GM18505 (cell line): Measurements from ENCODE around the gene GPC3.

Experiments used
- ATAC-seq: cut with Tn5 transposase; IDR thresholded peaks from one replicate; pipeline ENCODE4 v1.9.1; 2021; ENCODE audit not compliant: unreplicated experiment
- POLR2A ChIP-seq: IDR thresholded peaks from 4 replicates; pipeline ENCODE4 v1.6.1; 2011; ENCODE audit warnings: borderline replicate concordance; ENCODE audit not compliant: insufficient read depth, insufficient read length; ENCODE audit errors: extremely low read depth

Gene GPC3

GRCh38 chrX:133865761-133866471, 119.5 kb downstream of the GPC3 start:
- TF ChIP-seq POLR2A: no peak

DNA sequence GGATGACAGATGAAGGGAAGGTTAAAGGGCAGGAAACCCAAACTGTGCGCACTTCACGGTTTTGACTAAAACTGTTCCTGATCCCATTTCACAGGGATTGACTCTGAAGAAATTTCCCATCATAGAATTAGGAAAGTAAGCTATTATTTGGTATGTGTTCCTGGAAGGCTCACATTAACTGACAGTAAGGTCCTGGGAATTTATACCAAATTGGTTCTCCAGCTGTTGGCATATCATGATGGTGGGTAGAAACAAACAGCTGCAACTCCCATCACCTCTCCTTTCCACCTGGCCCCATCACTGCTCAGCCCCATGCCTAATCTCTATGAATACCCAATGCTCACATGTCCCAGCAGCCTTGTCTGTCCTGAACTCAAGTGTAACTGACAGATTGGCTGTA, 121.2 kb downstream of the GPC3 start:
- ATAC-seq: no peak
- TF ChIP-seq POLR2A: no peak

More at GRCh38 chrX:133865761-133866471, 119.5 kb downstream of the GPC3 start:
- no peak for ATAC-seq

DNA sequence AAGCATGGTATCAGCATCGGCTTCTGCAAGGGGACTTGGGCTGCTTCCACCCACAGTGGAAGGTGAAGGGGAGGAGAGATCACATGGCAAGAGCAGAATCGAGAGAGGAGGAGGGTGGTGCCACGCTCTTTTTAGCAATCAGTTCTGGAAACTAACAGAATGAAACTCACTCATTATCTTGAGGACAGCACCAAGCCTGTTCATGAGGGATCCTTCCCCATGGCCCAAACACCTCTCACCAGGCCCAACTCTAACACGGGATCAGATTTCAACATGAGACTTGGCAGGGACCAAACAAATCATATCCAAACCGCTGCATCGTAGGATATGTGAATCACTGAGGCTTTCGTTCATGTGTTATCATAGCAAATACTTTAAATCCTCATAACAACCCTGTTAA, 125.5 kb downstream of the GPC3 start:
- ATAC-seq: no peak
- TF ChIP-seq POLR2A: no peak

DNA sequence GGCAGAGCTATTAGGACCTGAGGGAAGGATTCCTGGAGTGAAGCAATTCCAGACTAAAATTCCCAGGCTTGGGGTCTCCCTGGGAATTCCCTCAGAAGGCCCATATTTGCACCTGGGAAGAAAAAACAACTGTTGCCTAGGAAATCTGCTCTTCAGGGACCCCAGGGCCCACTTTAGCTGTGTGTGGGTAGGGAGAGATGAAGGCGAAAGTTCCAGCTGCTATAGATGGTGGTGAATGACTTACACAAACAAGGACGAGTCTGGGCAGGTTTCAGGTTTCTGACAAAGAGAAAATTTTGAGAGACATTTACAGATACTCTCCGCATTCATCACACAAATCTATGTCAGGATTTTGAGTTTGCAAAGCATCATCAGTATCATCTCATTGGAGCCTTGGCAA, 126.1 kb downstream of the GPC3 start:
- no peak for ATAC-seq

DNA sequence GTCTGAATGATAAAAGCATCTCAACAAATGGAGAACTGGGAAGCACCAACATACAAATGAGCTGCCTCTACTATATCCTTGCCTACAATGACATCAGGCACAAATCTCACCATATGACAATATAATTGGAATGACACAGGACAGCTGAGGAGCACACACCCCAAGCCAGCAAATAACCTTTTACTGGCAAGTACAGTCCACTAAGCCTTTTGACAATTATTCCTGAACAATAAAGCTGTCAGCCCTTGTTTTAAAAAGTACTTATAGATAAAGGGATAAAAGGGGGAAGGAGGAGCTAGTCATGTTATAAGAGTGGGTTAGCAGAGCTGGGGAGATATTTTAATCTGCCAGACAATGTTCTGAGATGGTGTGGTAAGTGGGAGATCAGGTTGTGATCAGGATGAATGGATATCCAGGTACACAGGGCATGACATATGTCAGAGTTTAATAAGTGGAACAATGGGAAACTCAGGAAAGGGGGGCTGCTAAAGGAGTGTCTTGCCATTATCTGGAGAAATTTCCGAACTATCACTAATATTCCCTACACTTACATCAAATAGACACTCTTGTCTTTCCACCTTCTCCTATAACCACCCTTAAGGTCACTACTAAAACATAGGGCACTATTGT, 127.6 kb downstream of the GPC3 start:
- TF ChIP-seq POLR2A: no peak
- no peak for ATAC-seq

More for the DNA sequence above, 126.1 kb downstream of the GPC3 start:
- TF ChIP-seq POLR2A: no peak

DNA sequence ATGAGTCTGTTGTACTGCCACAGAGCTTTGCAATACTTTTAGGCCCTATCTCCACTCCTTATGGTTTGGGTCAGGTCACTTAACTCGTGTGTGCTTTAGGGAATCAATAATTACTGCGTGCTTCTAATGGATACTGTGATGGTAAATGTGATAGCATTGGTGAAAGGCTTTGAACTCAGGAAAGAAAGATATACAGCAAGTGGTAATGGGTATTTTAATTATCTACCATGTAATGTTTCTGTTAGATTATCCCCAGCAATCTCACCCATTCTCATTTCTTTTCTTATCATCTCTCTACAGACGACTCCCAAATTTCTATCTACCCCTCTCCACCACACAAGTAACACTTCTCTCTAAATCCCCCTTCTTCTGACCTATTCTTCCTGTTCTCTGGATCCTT, 128.6 kb downstream of the GPC3 start:
- no peak for TF ChIP-seq POLR2A
- no peak for ATAC-seq

- TF ChIP-seq POLR2A: no peak
- ATAC-seq: no peak
These were observed 131.1 kb downstream of the GPC3 start for GRCh38 chrX:133854290-133854689.

- TF ChIP-seq POLR2A: no peak
- no peak for ATAC-seq
These were observed 132.5 kb downstream of the GPC3 start for GRCh38 chrX:133852837-133853356.

DNA sequence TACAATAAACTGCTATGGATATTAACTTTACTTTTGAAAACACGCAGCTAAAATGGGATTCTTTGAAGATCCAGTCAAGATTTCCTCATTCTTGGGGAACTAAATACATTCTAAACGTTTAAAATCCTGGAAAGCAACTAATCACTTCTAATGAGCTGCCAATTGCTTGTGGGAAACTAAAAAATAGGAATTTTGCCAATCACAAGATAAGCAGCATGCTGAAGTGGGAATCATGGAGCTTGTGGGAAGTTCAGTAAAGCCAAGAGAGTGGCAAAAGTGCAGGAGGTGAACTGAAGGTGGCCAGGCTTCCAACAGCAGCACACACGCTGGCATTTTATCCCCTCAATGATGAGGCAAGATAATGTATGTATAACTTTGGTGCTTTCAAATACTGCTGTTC, 133.0 kb downstream of the GPC3 start:
- no peak for ATAC-seq
- TF ChIP-seq POLR2A: no peak

- ATAC-seq: no peak
- TF ChIP-seq POLR2A: no peak
These were observed 135.0 kb downstream of the GPC3 start for GRCh38 chrX:133850399-133850798.

- no peak for ATAC-seq
- TF ChIP-seq POLR2A: no peak
These were observed 135.7 kb downstream of the GPC3 start for GRCh38 chrX:133849676-133850075.

DNA sequence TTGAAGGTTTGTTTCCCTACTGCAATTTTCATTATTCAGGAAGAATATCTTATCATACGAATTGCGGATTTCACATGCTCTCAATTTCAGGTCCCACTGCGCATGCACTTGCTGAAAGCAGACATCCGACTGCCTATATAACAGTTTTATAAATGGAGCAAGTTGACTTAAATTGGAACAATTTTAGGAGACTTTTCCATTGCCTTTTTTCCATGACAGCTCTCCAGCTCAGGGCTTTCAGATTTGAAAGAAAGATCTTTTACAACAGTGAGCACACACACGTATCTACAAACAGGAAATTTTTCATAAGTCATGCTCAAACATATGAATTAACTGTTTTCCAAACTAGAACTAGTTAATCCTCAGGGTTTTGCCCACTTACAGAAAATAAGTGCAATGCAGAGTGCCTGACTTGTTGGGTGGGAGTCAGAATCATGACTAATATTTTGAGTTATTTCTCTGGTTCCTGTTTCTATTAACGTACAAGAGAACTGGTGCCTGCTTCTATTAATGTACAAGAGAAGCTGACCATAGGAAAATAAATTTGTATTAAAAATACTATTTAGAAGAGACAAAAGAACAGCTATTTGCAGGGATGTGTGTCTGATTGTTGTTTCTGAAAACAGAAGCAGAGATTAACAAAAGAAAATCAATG, 137.9 kb downstream of the GPC3 start:
- no peak for TF ChIP-seq POLR2A
- no peak for ATAC-seq

- TF ChIP-seq POLR2A: no peak
- no peak for ATAC-seq
These were observed 139.1 kb downstream of the GPC3 start for GRCh38 chrX:133846311-133846710.

DNA sequence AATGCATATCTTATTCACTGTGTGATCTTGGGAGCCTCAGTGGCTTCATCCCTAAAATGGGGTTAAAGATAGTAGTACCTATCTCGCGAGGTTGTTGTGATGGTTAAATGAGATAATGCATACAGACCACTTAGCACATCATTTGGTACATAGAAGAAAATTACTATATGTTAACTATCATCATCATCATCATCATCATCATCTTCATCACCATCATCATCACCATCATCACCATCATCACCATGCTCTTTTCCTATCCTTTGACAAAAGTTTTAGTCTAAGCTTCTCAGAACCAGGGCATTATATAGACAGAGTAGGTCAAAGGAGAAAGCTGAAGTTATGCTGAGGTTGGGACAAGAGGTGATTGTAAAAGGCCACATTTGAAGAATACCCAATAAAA, 145.0 kb downstream of the GPC3 start:
- no peak for ATAC-seq
- TF ChIP-seq POLR2A: no peak

DNA sequence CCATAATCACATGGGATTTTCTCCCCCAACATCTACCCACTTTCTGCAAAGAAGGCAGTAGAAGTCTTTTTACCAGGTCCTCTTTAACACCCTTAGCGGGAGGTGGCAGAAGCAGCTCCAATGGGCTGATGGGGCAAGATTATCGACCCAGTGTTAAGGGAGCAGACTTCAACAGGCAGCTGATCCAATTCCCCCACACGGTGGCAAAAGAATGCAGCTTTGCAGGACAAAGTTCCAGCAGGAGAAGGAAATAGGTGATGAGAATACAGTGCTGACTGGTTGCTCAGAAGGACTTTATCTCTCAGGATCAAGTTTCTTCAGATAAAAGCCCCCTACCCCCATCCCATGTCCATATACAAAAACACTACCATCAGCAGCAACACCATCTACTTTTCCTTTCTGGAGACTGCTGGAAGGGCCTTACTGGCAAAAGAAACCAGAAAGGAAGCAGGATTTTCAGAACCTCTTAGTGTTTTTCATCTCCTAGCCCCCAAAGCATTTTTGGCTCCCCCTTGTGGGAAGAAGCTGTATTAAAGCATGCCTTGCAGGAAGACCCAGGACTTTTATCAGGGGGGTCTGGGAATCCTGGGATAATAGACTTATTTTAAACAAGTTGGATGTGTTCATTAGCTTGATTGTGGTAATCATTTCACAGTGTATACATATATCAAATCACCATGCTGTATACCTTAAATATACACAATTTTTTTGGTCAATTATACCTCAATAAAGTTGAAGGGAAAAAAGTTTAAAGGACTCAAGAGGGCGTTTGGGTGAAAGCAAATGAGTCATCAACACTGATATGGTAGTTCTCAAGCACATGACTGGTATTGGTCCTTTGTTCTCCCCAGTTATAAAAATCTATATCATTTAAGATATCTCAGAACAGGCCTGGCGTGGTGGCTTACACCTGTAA, 146.4 kb downstream of the GPC3 start:
- no peak for ATAC-seq
- TF ChIP-seq POLR2A: no peak
